NCI-H774 (cell line): ENCODE data around the gene TAF1.
"Not testable (repeated sequence)": the region's sequence is repeated elsewhere in the genome, so short reads cannot be mapped to it uniquely, and the experiment has no call there.

Experiments
- DNase-seq: peaks from one replicate; lab custom pipeline; 2025; lab: John Stamatoyannopoulos, UW

The TAF1 gene

GRCh38 chrX:71502080-71502479, 135.9 kb downstream of the TAF1 start:
- DNase-seq = not testable (repeated sequence)

- DNase-seq = no peak
Observed at GRCh38 chrX:71504346-71504745, 138.2 kb downstream of the TAF1 start.

GRCh38 chrX:71509289-71509688, 143.1 kb downstream of the TAF1 start:
- DNase-seq = no peak

GRCh38 chrX:71510161-71510560, 144.0 kb downstream of the TAF1 start:
- DNase-seq = no peak

DNA sequence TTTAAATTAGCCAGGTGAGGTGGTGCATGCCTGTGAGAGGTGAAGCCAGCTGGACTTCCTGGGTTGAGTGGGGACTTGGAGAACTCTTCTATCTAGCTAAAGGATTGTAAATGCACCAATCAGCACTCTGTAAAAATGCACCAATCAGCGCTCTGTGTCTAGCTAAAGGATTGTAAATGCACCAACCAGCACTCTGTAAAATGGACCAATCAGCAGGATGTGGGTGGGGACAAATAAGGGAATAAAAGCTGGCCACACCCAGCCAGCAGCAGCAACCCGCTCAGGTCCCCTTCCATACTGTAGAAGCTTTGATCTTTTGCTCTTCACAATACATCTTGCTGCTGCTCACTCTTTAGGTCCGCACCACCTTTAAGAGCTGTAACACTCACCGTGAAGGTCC, 147.6 kb downstream of the TAF1 start:
- DNase-seq = not testable (repeated sequence)

DNA sequence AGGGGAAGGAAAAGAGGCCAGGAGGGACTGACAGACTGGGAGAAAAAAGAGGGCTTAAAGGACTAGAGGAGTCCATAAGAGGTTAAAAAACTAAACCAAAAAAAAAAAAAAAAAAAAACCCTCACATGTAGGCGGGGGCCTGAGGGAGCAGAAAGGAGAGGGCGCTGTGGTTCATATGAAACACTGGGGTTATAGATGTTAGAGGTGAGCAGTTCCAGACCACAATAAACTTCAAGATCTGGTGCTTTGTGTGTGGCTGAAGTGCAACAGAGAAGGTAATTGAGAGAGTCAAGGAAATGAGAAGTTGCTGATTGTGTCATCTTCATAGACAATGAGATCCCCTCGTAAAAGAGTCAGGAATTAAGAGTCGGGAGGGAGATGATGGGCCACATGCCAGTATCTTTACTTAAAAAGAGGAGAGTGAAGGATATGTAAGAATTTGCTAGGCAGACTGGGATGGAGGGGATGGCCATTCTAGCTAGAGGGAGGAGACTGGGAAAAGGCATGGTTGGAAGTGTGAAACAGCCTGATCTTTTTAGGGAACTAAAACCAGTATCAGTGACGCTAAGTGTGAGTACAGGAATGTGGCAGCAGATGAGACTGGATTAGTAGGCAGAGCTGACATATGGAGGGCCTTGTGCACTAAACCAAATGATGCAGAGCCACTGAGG, 148.3 kb downstream of the TAF1 start:
- DNase-seq = no peak

- no peak for DNase-seq
Observed at GRCh38 chrX:71515038-71515396, 148.9 kb downstream of the TAF1 start.
